H1 (cell line): Measurements from ENCODE around the gene PARS2. TPM values are rescaled to one million over a fixed set of nuclear protein-coding genes. Genes with fewer than 3 reads are reported as not detected.

Experiments
- ASH2L ChIP-seq: fragments of 200-600, 300-600 bp; sonication (generic); IDR thresholded peaks from one replicate; pipeline ENCODE4 v1.7.1; 2017; ENCODE audit warnings: low read length
- CHD7 ChIP-seq: fragments of 300-600 bp; sonication (generic); IDR thresholded peaks from 2 replicates; pipeline ENCODE4 v1.7.1; 2012; ENCODE audit warnings: low read length, moderate library complexity, mild to moderate bottlenecking, inconsistent platforms; ENCODE audit not compliant: insufficient replicate concordance
- GABPA ChIP-seq: IDR thresholded peaks from 2 replicates; pipeline ENCODE4 v1.6.1; 2011; ENCODE audit warnings: mild to moderate bottlenecking, low read length, moderate library complexity, borderline replicate concordance; ENCODE audit not compliant: insufficient read depth
- YY1 ChIP-seq: IDR thresholded peaks from 2 replicates; pipeline ENCODE4 v1.6.1; 2011; ENCODE audit warnings: low read depth, mild to moderate bottlenecking, low read length
- polyA plus RNA-seq, 7 experiments: library from polyadenylated mRNA; depleted of rRNA in 3 of 7; stranded (reverse) in 5 of 7; unstranded in 2 of 7; fragments of >200 nt in 5 of 7; fragments of 200-250 nt in 2 of 7; gene quantifications; 1 replicate in 5 of 7; 2 replicates in 1 of 7; 4 replicates in 1 of 7; pipeline versions ENCODE4 v1.2.1 to v1.2.3, GENCODE V29; 2011 to 2013; ENCODE audit warnings: missing spikeins in 2 of 7, mixed read lengths in 2 of 7
- total RNA-seq: library from RNA; stranded (reverse); fragmentation: NEBNext Ultra II Directional; extraction: Animal tissue kit (Norgen Biotek cat#: 25700); gene quantifications from 2 replicates; pipeline ENCODE4 v1.2.1, GENCODE V29; 2021
- TF ChIP-seq, protein P1 (sequence below): IDR thresholded peaks from 2 replicates; pipeline ENCODE4 v1.6.1; 2012; ENCODE audit warnings: inconsistent platforms

Gene PARS2
- total and polyA plus RNA-seq, 2 of the 8 experiments (the other 6 are each of a cell fraction or from before 2014, with no cell fraction given), result 8.9 to 10.0 TPM

GRCh38 chr1:54748094-54748835 lies 16.1 kb downstream of the PARS2 start (continued):
- TF ChIP-seq CHD7, result no peak
- no peak for TF ChIP-seq YY1
- no peak for TF ChIP-seq GABPA
- TF ChIP-seq ASH2L, result no peak
- TF ChIP-seq, protein P1, sequence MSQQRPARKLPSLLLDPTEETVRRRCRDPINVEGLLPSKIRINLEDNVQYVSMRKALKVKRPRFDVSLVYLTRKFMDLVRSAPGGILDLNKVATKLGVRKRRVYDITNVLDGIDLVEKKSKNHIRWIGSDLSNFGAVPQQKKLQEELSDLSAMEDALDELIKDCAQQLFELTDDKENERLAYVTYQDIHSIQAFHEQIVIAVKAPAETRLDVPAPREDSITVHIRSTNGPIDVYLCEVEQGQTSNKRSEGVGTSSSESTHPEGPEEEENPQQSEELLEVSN, result no peak
